HepG2 (cell line): ENCODE results near the gene BTG3. TPM values are rescaled to one million over a fixed set of nuclear protein-coding genes. Genes with fewer than 3 reads are reported as not detected.

ENCODE experiments used
- ATAD3A ChIP-seq: sonication (generic); formaldehyde crosslinking; IDR thresholded peaks from 2 replicates; pipeline ENCODE4 v1.4.0; 2020; ENCODE audit warnings: missing genetic modification reagents
- ERF ChIP-seq: IDR thresholded peaks from 2 replicates; pipeline ENCODE4 v1.6.1; 2018; ENCODE audit warnings: missing biosample characterization, missing genetic modification reagents
- ETV5 ChIP-seq: IDR thresholded peaks from 2 replicates; pipeline ENCODE4 v1.6.1; 2018; ENCODE audit warnings: missing biosample characterization, missing genetic modification reagents, inconsistent platforms, borderline replicate concordance
- FLYWCH1 ChIP-seq: sonication (generic); formaldehyde crosslinking; IDR thresholded peaks from 2 replicates; pipeline ENCODE4 v1.8.1; 2023; ENCODE audit warnings: mild to moderate bottlenecking, missing genetic modification reagents
- FUBP1 ChIP-seq: sonication (generic); formaldehyde crosslinking; IDR thresholded peaks from 2 replicates; pipeline ENCODE4 v1.5.1; 2020; ENCODE audit warnings: missing genetic modification reagents, mild to moderate bottlenecking, borderline replicate concordance
- GTF2F1 ChIP-seq: fragments of 150-350 bp; IDR thresholded peaks from 2 replicates; pipeline ENCODE4 v1.6.1; 2014; ENCODE audit warnings: low read length
- JUNB ChIP-seq: sonication (generic); formaldehyde crosslinking; IDR thresholded peaks from 2 replicates; pipeline ENCODE4 v1.8.0; 2022; ENCODE audit warnings: missing genetic modification reagents, mild to moderate bottlenecking, borderline replicate concordance
- NBN ChIP-seq: fragments of 450-650 bp; conservative IDR thresholded peaks from 2 replicates; pipeline ENCODE4 v1.6.1; 2017
- NCOA5 ChIP-seq: sonication (generic); formaldehyde crosslinking; IDR thresholded peaks from 2 replicates; pipeline ENCODE4 v1.4.0; 2020; ENCODE audit warnings: missing genetic modification reagents
- NFKB2 ChIP-seq: sonication (generic); formaldehyde crosslinking; IDR thresholded peaks from 2 replicates; pipeline ENCODE4 v1.4.0; 2020; ENCODE audit warnings: missing genetic modification reagents, borderline replicate concordance
- PRPF4 ChIP-seq: fragments of 200-400 bp; formaldehyde crosslinking; IDR thresholded peaks from 2 replicates; pipeline ENCODE4 v1.6.1; 2016; ENCODE audit warnings: low read length, low read depth; ENCODE audit not compliant: poor library complexity, severe bottlenecking
- RFXAP ChIP-seq: sonication (generic); formaldehyde crosslinking; IDR thresholded peaks from 2 replicates; pipeline ENCODE4 v1.4.0; 2020; ENCODE audit warnings: missing genetic modification reagents, borderline replicate concordance
- RXRA ChIP-seq: sonication (generic); formaldehyde crosslinking; IDR thresholded peaks from 2 replicates; pipeline ENCODE4 v1.5.1; 2020; ENCODE audit warnings: missing genetic modification reagents
- SAP130 ChIP-seq: IDR thresholded peaks from 2 replicates; pipeline ENCODE4 v1.6.1; 2016; ENCODE audit warnings: low read depth
- THYN1 ChIP-seq: sonication (generic); formaldehyde crosslinking; IDR thresholded peaks from 2 replicates; pipeline ENCODE4 v1.8.1; 2023; ENCODE audit warnings: low read depth, mild to moderate bottlenecking, moderate library complexity, missing genetic modification reagents, borderline replicate concordance
- ZNF232 ChIP-seq: sonication (generic); formaldehyde crosslinking; IDR thresholded peaks from 2 replicates; pipeline ENCODE4 v1.4.0; 2020; ENCODE audit warnings: missing genetic modification reagents, borderline replicate concordance
- ZNF317 ChIP-seq: sonication (generic); formaldehyde crosslinking; IDR thresholded peaks from 2 replicates; pipeline ENCODE4 v1.5.0; 2020; ENCODE audit warnings: mild to moderate bottlenecking, missing genetic modification reagents
- ZNF331 ChIP-seq: sonication (generic); formaldehyde crosslinking; IDR thresholded peaks from 2 replicates; pipeline ENCODE4 v1.4.0; 2020; ENCODE audit warnings: missing genetic modification reagents
- ZNF609 ChIP-seq: sonication (generic); formaldehyde crosslinking; IDR thresholded peaks from 2 replicates; pipeline ENCODE4 v1.4.0; 2020; ENCODE audit warnings: mild to moderate bottlenecking, missing genetic modification reagents, borderline replicate concordance
- ZNF616 ChIP-seq: sonication (generic); formaldehyde crosslinking; IDR thresholded peaks from 2 replicates; pipeline ENCODE4 v1.5.0; 2020; ENCODE audit warnings: low read depth, mild to moderate bottlenecking, missing genetic modification reagents
- ZNF672 ChIP-seq: sonication (generic); formaldehyde crosslinking; IDR thresholded peaks from 2 replicates; pipeline ENCODE4 v1.8.1; 2022; ENCODE audit warnings: missing genetic modification reagents
- ZNF713 ChIP-seq: sonication (generic); formaldehyde crosslinking; IDR thresholded peaks from 2 replicates; pipeline ENCODE4 v1.4.0; 2020; ENCODE audit warnings: mild to moderate bottlenecking, missing genetic modification reagents
- ZNF883 ChIP-seq: sonication (generic); formaldehyde crosslinking; IDR thresholded peaks from 2 replicates; pipeline ENCODE4 v1.5.1; 2020; ENCODE audit warnings: mild to moderate bottlenecking, missing genetic modification reagents; ENCODE audit errors: not compliant biosample characterization
- polyA plus RNA-seq, 8 experiments: library from polyadenylated mRNA; depleted of rRNA in 3 of 8; stranded (reverse) in 7 of 8; unstranded in 1 of 8; fragments of >200 nt; fragmentation: Illumina TruSeq in 4 of 8; extraction: Trizol in 4 of 8; gene quantifications; 2 replicates each; pipeline versions ENCODE4 v1.2.1 to v1.2.3, GENCODE V29; 2011 to 2016; ENCODE audit warnings: low read depth in 4 of 8, missing spikeins in 1 of 8, mixed read lengths in 1 of 8; ENCODE audit not compliant: insufficient read depth in 1 of 8
- total RNA-seq, 5 experiments: library from RNA; depleted of rRNA; stranded (reverse); fragments of >200 nt; fragmentation: Illumina TruSeq; extraction: Trizol; gene quantifications; 2 replicates each; pipeline ENCODE4 v1.2.3, GENCODE V29; 2016; ENCODE audit warnings: low read depth in 1 of 5

Gene BTG3
- total and polyA plus RNA-seq, 2 of the 13 experiments (the other 11 are each of a cell fraction or from before 2014, with no cell fraction given) = 13.9 to 27.4 TPM

DNA sequence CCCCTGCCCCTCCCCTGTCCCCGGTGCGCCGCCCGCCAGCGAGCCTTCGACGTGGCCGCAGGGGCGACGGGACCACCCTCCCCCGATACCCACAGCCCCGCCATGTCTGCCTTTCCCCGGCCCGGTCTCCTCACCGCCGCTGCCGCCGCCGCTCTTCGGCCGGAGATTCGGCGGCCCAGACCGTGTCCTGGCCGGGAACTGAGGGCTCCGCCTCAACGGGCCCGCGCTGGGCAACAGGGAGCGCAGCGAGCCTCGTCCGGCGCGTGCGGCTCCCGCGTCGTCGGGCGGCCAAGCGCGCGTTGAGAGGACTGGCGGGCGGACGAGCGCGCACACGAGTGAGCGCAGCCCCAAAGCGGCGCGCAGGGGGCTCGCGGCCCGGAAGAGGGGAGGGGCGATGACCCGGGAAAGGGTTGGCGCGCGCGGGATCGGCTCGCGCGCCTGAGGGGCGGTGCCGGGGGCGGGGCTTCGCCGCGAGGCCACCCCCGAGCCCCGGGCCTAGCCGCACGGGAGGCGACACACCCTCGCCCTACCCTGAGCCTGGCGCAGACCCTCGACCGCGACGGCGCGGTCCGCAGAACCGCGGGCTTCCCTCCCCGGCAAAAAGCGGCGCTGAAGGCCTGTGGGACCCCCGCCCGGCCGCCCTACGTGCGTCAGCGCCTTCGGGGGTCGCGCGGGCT lies at the start of gene BTG3 (continued):
- TF ChIP-seq FLYWCH1 = 0 out of 2 replicates have a peak, but pooled peaks have one; percentile 14
- 0 out of 2 replicates have a peak, but pooled peaks have one; percentile 13 for TF ChIP-seq ZNF609 (CRISPR knock-in tag)
- TF ChIP-seq PRPF4 = no peak
- TF ChIP-seq ERF (CRISPR knock-in tag) = no peak
- no peak for TF ChIP-seq ZNF672 (CRISPR knock-in tag)
- peak; percentile 82 for TF ChIP-seq ZNF616
- TF ChIP-seq ZNF883 = peak; percentile 67
- no peak for TF ChIP-seq RXRA (CRISPR knock-in tag)
- peak; percentile 84 for TF ChIP-seq NFKB2
- TF ChIP-seq GTF2F1 = no peak
- no peak for TF ChIP-seq NCOA5 (CRISPR knock-in tag)
- TF ChIP-seq FUBP1 (CRISPR knock-in tag) = no peak
- TF ChIP-seq ZNF713 (CRISPR knock-in tag) = no peak
- peak; percentile 69; the same call in 1 of the 2 replicates for TF ChIP-seq ETV5 (CRISPR knock-in tag)
- TF ChIP-seq SAP130 = peak; percentile 67
- TF ChIP-seq ZNF317 (CRISPR knock-in tag) = no peak
- TF ChIP-seq THYN1 = no peak
- peak; percentile 77 for TF ChIP-seq ZNF331 (CRISPR knock-in tag)
- no peak for TF ChIP-seq JUNB (CRISPR knock-in tag)
- TF ChIP-seq RFXAP (CRISPR knock-in tag) = peak; percentile 80; the same call in 1 of the 2 replicates
- no peak for TF ChIP-seq ATAD3A (CRISPR knock-in tag)
- no peak for TF ChIP-seq NBN
- no peak for TF ChIP-seq ZNF232 (CRISPR knock-in tag)
